HepG2 (cell line): ENCODE data around the gene CYSLTR2. TPM values are rescaled to one million over a fixed set of nuclear protein-coding genes. Genes with fewer than 3 reads are reported as not detected.

Experiments
- AHR ChIP-seq: IDR thresholded peaks from 2 replicates; pipeline ENCODE4 v1.6.1; 2018; ENCODE audit warnings: missing genetic modification reagents, missing compliant biosample characterization
- CREBL2 ChIP-seq: sonication (generic); formaldehyde crosslinking; IDR thresholded peaks from 2 replicates; pipeline ENCODE4 v1.8.1; 2023; ENCODE audit warnings: missing genetic modification reagents, mild to moderate bottlenecking, borderline replicate concordance
- EEA1 ChIP-seq: sonication (generic); formaldehyde crosslinking; IDR thresholded peaks from 2 replicates; pipeline ENCODE4 v1.5.1; 2020; ENCODE audit warnings: mild to moderate bottlenecking, missing genetic modification reagents, borderline replicate concordance
- ELF4 ChIP-seq: sonication (generic); formaldehyde crosslinking; IDR thresholded peaks from 2 replicates; pipeline ENCODE4 v1.5.0; 2020; ENCODE audit warnings: missing genetic modification reagents, mild to moderate bottlenecking, moderate library complexity, borderline replicate concordance
- FOXJ3 ChIP-seq: sonication (generic); formaldehyde crosslinking; IDR thresholded peaks from 2 replicates; pipeline ENCODE4 v1.4.0; 2020; ENCODE audit warnings: missing genetic modification reagents, mild to moderate bottlenecking, borderline replicate concordance
- GATAD2A ChIP-seq: IDR thresholded peaks from 2 replicates; pipeline ENCODE4 v1.6.1; 2016
- GTF2F1 ChIP-seq: fragments of 150-350 bp; IDR thresholded peaks from 2 replicates; pipeline ENCODE4 v1.6.1; 2014; ENCODE audit warnings: low read length
- HCFC1 ChIP-seq: fragments of 150-350 bp; IDR thresholded peaks from 2 replicates; pipeline ENCODE4 v1.6.1; 2014; ENCODE audit warnings: low read depth, low read length
- HMG20B ChIP-seq: conservative IDR thresholded peaks from 2 replicates; pipeline ENCODE4 v1.6.1; 2016; ENCODE audit warnings: missing genetic modification reagents, missing compliant biosample characterization
- KLF13 ChIP-seq: sonication (generic); formaldehyde crosslinking; IDR thresholded peaks from 2 replicates; pipeline ENCODE4 v1.4.0; 2020; ENCODE audit warnings: mild to moderate bottlenecking, missing genetic modification reagents
- KLF6 ChIP-seq: IDR thresholded peaks from 2 replicates; pipeline ENCODE4 v1.8.0; 2016; ENCODE audit warnings: missing biosample characterization, missing genetic modification reagents
- NFIB ChIP-seq: sonication (generic); formaldehyde crosslinking; IDR thresholded peaks from 2 replicates; pipeline ENCODE4 v1.9.0; 2021; ENCODE audit warnings: missing genetic modification reagents, mild to moderate bottlenecking, borderline replicate concordance
- NR2F1 ChIP-seq, 2 experiments: fragments of 450-650 bp in 1 of 2; formaldehyde crosslinking in 1 of 2; IDR thresholded peaks; 2 replicates each; pipeline versions ENCODE4 v1.5.0 to v1.6.1; 2016 to 2020; ENCODE audit warnings: mild to moderate bottlenecking in 1 of 2, missing compliant biosample characterization in 1 of 2, missing genetic modification reagents in 1 of 2, moderate library complexity in 1 of 2
- RXRB ChIP-seq: IDR thresholded peaks from 2 replicates; pipeline ENCODE4 v1.6.1; 2016; ENCODE audit warnings: borderline replicate concordance, missing genetic modification reagents, missing compliant biosample characterization
- SMAD1 ChIP-seq: sonication (generic); formaldehyde crosslinking; IDR thresholded peaks from 2 replicates; pipeline ENCODE4 v1.4.0; 2020; ENCODE audit warnings: missing genetic modification reagents, low read depth, mild to moderate bottlenecking, borderline replicate concordance
- SMAD9 ChIP-seq: sonication (generic); formaldehyde crosslinking; IDR thresholded peaks from 2 replicates; pipeline ENCODE4 v1.5.1; 2020; ENCODE audit warnings: mild to moderate bottlenecking, missing genetic modification reagents
- SMC3 ChIP-seq: IDR thresholded peaks from 2 replicates; pipeline ENCODE4 v1.6.1; 2011; ENCODE audit warnings: low read length, improper control_type of control experiment
- SMYD3 ChIP-seq: sonication (generic); formaldehyde crosslinking; IDR thresholded peaks from 2 replicates; pipeline ENCODE4 v1.8.1; 2023; ENCODE audit warnings: mild to moderate bottlenecking, missing genetic modification reagents
- SSRP1 ChIP-seq: IDR thresholded peaks from 2 replicates; pipeline ENCODE4 v1.6.1; 2016; ENCODE audit warnings: control low read depth
- ZC3H4 ChIP-seq: sonication (generic); formaldehyde crosslinking; IDR thresholded peaks from 2 replicates; pipeline ENCODE4 v1.4.0; 2020; ENCODE audit warnings: missing genetic modification reagents, borderline replicate concordance
- ZMAT3 ChIP-seq: sonication (generic); formaldehyde crosslinking; conservative IDR thresholded peaks from 2 replicates; pipeline ENCODE4 v1.7.0; 2021; ENCODE audit warnings: missing genetic modification reagents
- ZSCAN12 ChIP-seq: sonication (generic); formaldehyde crosslinking; IDR thresholded peaks from 2 replicates; pipeline ENCODE4 v1.9.0; 2021; ENCODE audit warnings: mild to moderate bottlenecking, missing genetic modification reagents
- ZUFSP ChIP-seq: sonication (generic); formaldehyde crosslinking; IDR thresholded peaks from 2 replicates; pipeline ENCODE4 v1.9.0; 2021; ENCODE audit warnings: missing genetic modification reagents, mild to moderate bottlenecking, borderline replicate concordance
- polyA plus RNA-seq, 8 experiments: library from polyadenylated mRNA; depleted of rRNA in 3 of 8; stranded (reverse) in 7 of 8; unstranded in 1 of 8; fragments of >200 nt; fragmentation: Illumina TruSeq in 4 of 8; extraction: Trizol in 4 of 8; gene quantifications; 2 replicates each; pipeline versions ENCODE4 v1.2.1 to v1.2.3, GENCODE V29; 2011 to 2016; ENCODE audit warnings: low read depth in 4 of 8, missing spikeins in 1 of 8, mixed read lengths in 1 of 8; ENCODE audit not compliant: insufficient read depth in 1 of 8
- total RNA-seq, 5 experiments: library from RNA; depleted of rRNA; stranded (reverse); fragments of >200 nt; fragmentation: Illumina TruSeq; extraction: Trizol; gene quantifications; 2 replicates each; pipeline ENCODE4 v1.2.3, GENCODE V29; 2016; ENCODE audit warnings: low read depth in 1 of 5
- TF ChIP-seq, protein P1 (sequence below): sonication (generic); formaldehyde crosslinking; IDR thresholded peaks from 2 replicates; pipeline ENCODE4 v1.4.0; 2020; ENCODE audit warnings: mild to moderate bottlenecking, missing genetic modification reagents
- TF ChIP-seq, protein P2 (sequence below): sonication (generic); formaldehyde crosslinking; IDR thresholded peaks from 2 replicates; pipeline ENCODE4 v1.4.0; 2020; ENCODE audit warnings: missing genetic modification reagents
- TF ChIP-seq, protein P3 (sequence below): sonication (generic); formaldehyde crosslinking; IDR thresholded peaks from 2 replicates; pipeline ENCODE4 v1.5.0; 2020; ENCODE audit warnings: missing genetic modification reagents
- TF ChIP-seq, protein P4 (sequence below): sonication (generic); formaldehyde crosslinking; IDR thresholded peaks from 2 replicates; pipeline ENCODE4 v1.5.1; 2020; ENCODE audit warnings: mild to moderate bottlenecking, missing genetic modification reagents, moderate library complexity

CYSLTR2 gene
- total and polyA plus RNA-seq, 2 of the 13 experiments (the other 11 are each of a cell fraction or from before 2014, with no cell fraction given): not detected

DNA sequence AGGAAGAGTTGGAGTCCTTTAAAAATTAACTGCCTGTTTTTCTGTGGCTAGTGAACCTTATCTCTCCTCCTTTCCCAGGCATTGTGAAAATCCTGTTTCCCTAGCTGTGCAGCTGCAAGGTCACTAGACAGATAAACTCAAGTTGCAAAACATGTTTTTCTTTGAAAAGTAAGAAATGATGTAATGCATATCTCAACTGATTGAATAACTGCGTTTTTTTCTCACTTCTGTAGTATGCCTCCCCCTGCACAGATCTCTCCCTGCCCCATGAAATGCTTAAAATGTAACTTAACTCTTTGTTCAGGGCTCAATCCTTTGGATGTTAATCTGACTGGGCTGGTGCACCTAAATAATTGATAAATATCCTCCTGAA is 27.7 kb upstream of the CYSLTR2 start (continued):
- TF ChIP-seq, protein P1, sequence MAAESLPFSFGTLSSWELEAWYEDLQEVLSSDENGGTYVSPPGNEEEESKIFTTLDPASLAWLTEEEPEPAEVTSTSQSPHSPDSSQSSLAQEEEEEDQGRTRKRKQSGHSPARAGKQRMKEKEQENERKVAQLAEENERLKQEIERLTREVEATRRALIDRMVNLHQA (CRISPR knock-in tag): no peak
- TF ChIP-seq ZUFSP (CRISPR knock-in tag) (no peak), ZMAT3 (CRISPR knock-in tag) (no peak), EEA1 (CRISPR knock-in tag) (no peak), ZC3H4 (no peak), HCFC1 (no peak), RXRB (peak; percentile 89), NFIB (CRISPR knock-in tag) (no peak), KLF6 (CRISPR knock-in tag) (no peak), SMAD9 (CRISPR knock-in tag) (no peak), KLF13 (CRISPR knock-in tag) (no peak), GATAD2A (peak; percentile 93), FOXJ3 (CRISPR knock-in tag) (peak; percentile 83; the same call in 1 of the 2 replicates), ZSCAN12 (CRISPR knock-in tag) (no peak), SSRP1 (CRISPR knock-in tag) (no peak), GTF2F1 (no peak), ELF4 (CRISPR knock-in tag) (no peak), SMC3 (no peak), NR2F1 (CRISPR knock-in tag; IDR thresholded peaks at IDR 0.05) (no peak), HMG20B (CRISPR knock-in tag) (peak; percentile 66; the same call in 1 of the 2 replicates), SMYD3 (CRISPR knock-in tag) (no peak), CREBL2 (CRISPR knock-in tag) (no peak), SMAD1 (CRISPR knock-in tag) (no peak), AHR (CRISPR knock-in tag) (no peak)
- TF ChIP-seq, protein P2, sequence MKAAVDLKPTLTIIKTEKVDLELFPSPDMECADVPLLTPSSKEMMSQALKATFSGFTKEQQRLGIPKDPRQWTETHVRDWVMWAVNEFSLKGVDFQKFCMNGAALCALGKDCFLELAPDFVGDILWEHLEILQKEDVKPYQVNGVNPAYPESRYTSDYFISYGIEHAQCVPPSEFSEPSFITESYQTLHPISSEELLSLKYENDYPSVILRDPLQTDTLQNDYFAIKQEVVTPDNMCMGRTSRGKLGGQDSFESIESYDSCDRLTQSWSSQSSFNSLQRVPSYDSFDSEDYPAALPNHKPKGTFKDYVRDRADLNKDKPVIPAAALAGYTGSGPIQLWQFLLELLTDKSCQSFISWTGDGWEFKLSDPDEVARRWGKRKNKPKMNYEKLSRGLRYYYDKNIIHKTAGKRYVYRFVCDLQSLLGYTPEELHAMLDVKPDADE (CRISPR knock-in tag): no peak
- TF ChIP-seq, protein P3, sequence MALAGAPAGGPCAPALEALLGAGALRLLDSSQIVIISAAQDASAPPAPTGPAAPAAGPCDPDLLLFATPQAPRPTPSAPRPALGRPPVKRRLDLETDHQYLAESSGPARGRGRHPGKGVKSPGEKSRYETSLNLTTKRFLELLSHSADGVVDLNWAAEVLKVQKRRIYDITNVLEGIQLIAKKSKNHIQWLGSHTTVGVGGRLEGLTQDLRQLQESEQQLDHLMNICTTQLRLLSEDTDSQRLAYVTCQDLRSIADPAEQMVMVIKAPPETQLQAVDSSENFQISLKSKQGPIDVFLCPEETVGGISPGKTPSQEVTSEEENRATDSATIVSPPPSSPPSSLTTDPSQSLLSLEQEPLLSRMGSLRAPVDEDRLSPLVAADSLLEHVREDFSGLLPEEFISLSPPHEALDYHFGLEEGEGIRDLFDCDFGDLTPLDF: no peak
- TF ChIP-seq, protein P4, sequence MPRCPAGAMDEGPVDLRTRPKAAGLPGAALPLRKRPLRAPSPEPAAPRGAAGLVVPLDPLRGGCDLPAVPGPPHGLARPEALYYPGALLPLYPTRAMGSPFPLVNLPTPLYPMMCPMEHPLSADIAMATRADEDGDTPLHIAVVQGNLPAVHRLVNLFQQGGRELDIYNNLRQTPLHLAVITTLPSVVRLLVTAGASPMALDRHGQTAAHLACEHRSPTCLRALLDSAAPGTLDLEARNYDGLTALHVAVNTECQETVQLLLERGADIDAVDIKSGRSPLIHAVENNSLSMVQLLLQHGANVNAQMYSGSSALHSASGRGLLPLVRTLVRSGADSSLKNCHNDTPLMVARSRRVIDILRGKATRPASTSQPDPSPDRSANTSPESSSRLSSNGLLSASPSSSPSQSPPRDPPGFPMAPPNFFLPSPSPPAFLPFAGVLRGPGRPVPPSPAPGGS (CRISPR knock-in tag): no peak
